Measurements from ENCODE around the gene RAB40C.

GRCh38 chr16:553601-554296 is 36.1 kb upstream of the RAB40C start:
- TF ChIP-seq EZH2phosphoT487 (IDR thresholded peaks at IDR 0.05; ENCODE audit: insufficient read depth, low read depth) (no peak), EZH2 (IDR thresholded peaks at IDR 0.05; ENCODE audit: insufficient read depth, poor library complexity, severe bottlenecking) (no peak)
